HG03558 (cell line): ENCODE measurements around the gene PCSK5.

ENCODE experiments used
- ATAC-seq: cut with Tn5 transposase; IDR thresholded peaks from one replicate; pipeline ENCODE4 v1.9.1; 2021; ENCODE audit warnings: moderate number of reproducible peaks; ENCODE audit not compliant: unreplicated experiment; ENCODE audit errors: extremely low read depth

PCSK5 gene

GRCh38 chr9:75918154-75918553, 27.7 kb downstream of the PCSK5 start:
- ATAC-seq, result no peak

DNA sequence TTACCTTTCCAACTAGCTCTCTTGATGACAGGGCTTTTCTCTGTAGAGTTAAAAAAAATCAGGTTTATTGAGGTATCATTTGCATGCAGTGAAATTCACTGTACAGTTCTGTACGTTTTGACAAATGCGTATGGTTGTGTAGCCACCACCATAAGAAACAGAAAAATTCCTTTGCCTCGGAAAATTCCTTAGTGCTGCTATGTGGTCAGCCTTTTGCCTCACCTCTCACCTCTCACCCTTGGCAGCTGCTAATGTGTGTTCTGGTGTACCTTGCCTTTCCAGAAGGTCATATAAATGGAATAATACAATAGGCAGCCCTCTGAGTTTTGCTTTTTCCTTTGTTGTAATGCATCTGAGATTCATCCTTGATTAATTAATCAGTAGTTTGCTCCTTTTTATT, 28.4 kb downstream of the PCSK5 start:
- ATAC-seq, result no peak

GRCh38 chr9:75921391-75922127, 31.1 kb downstream of the PCSK5 start:
- no peak for ATAC-seq

GRCh38 chr9:75926385-75926784, 35.9 kb downstream of the PCSK5 start:
- no peak for ATAC-seq

DNA sequence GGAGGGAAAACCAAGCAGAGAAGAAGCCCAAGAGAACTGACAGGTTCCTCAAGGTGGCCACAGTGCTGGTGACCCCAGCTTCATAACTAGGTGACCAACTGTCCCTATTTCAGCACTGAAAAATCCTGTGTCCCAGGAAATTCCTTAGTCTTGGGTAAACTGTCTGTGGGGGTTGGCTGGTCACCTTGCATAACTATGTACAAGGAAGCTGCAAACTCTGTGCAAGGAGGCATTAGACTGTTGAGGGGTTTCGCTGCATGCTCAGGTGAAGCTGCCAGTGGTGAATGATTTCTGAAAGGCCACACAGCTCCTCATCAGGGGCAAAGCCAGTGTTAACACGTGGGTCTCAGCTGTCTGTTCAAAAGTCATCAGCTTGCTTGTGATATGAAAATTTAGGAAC, 36.9 kb downstream of the PCSK5 start:
- ATAC-seq, result no peak

GRCh38 chr9:75930190-75930589, 39.7 kb downstream of the PCSK5 start:
- no peak for ATAC-seq

- ATAC-seq, result no peak
Observed at GRCh38 chr9:75930730-75931321, 40.4 kb downstream of the PCSK5 start.

DNA sequence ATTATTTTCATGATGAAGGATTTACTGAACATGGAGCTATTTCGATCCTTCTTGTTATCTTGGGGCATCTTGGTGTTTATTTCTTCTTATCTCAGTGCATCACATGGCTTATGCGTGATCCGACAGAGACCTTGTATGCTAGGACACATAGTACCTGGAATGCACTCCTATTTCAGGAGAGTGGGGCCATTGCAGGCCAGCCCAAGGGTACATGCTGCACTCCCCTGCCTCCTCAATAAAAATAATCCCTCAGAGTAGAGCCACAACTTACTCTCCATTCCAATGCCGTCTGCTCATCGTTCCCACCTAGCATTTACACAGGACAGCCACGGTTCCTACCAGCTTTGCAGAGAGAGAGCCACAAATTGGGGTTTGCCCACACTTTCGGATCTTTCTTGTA, 43.5 kb downstream of the PCSK5 start:
- ATAC-seq, result no peak

DNA sequence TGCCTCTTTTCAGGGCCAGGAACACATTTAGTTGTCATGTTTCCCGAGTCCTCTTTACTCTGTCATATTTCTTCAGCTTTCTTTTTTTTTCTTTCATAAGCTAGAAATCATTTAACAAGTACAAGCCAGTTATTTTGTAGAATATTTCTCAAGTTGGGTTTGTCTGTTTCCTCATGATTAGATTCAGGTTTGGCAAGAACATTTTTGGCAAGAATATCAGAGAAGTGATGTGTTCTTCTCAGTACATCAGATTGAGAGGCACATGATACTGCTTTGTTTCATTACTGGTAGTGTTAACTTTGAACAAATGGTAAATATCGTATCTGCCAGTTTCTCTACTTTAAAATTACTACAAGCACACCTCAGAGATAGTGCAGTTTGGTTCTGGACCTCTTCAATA, 45.1 kb downstream of the PCSK5 start:
- no peak for ATAC-seq

DNA sequence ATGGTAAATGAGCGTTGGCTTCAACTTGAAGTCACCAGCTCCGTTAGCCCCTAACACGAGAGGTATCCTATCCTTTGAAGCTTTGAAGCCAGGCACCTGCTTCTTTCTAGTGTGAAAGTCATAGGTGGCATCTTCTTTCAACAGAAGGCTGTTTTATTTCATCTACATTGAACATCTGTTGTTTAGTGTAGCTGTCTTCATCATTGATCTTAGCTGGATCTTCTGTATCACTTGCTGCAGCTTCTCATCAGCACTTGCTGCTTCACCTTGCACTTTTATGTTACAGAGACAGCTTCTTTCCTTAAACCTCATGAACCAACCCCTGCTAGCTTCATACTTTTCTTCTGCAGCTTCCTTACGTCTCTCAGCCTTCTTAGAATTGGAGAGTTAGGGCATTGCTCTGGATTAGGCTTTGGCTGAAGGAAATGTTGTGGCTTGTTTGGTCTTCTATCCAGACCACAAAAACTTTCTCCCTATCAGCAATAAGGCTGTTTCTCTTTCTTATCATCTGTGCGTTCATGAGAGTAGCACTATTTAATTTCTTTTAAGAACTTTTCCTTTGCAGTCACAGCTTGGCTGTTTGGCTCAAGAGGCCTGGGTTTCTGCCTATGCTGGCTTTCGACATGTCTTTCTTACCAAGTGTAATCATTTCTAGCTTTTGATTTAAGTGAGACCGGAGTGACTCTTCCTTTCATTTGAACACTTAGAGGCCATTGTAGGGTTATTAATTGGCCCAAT, 47.2 kb downstream of the PCSK5 start:
- ATAC-seq, result no peak

DNA sequence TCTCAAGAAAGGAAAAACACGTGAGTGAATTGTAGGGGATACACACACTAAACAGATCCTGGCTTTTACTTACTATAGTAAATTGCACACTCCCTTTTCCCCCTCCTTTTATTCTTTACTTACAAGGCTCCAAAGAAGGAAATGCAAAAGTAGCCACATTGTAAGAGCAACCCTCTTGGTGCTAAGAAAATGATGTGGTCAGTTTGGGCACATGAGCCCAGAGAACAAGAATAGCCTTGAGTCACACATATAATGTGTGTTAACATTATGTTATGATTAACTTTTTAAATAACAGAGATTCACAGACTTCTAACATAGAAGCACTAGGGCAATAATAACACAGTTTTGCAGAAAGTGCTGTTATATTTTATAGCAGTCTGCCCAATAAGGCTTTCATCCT, 48.5 kb downstream of the PCSK5 start:
- no peak for ATAC-seq

DNA sequence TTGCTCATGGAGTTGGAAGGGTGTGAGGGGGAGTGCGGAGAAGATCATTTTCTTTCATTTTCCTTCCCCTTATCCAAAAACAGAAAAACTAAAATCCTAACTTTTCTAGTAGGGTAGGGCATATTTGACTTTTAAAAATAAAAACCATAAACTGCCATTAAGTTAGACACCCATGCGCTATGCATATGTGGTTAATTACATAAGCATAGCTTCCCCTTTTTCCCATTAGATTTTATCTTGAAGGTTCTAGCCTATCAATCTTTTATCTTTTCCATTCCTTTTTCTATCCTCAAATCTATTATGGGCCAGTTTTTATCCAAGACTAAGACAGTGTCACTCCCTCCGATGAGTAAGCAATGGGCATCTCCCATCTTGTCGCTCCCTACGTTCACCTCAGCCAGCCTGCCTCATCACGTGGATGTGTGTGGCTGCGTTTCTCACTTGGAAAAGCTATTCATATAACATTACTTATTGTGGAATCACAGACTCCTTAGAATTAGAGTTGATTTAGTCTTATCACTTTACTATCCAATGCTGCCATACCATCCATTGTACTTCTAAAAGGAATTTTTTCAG, 49.2 kb downstream of the PCSK5 start:
- no peak for ATAC-seq

DNA sequence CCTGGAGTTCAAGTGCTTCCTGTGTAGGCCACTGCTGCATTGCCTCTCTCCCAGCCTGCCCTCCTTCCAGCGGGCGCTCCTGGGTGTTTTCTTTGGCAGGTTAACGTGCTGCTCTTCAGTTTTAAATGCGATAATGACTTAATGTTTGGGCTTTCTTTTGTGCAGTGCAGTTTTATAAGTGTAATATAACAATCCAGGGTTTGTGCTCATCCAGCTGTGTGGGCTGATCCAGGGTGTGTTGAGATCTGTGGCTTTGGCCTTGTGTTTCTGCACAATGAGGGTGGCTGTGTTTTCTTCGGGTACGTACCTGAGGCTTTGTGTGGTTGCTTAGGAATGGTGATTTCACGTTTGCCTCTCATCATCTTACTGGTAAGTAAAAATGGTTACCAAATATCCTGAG, 50.6 kb downstream of the PCSK5 start:
- ATAC-seq, result no peak

GRCh38 chr9:75941577-75942311, 51.3 kb downstream of the PCSK5 start:
- no peak for ATAC-seq

GRCh38 chr9:75946766-75947165, 56.3 kb downstream of the PCSK5 start:
- ATAC-seq, result no peak

DNA sequence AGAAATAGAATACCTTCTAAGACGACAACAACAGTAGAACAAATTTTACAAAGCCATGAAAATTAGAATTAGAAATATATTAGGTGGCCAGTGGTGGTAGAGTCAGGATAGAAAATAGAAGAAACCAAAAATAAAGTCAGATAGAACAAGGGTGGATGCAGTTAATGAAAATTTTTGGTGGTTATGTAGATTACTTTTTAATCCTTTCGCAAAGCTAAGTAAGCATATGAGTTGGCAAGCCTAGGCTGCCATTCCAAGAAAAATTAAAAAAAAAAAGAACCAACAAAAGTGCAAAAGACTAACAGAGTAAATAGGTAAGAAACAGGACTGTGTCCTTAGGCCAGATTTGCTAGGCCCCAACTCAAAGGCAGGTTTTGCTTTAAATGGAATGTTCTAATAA, 56.8 kb downstream of the PCSK5 start:
- ATAC-seq, result no peak

- no peak for ATAC-seq
Observed at GRCh38 chr9:75950998-75951397, 60.5 kb downstream of the PCSK5 start.

DNA sequence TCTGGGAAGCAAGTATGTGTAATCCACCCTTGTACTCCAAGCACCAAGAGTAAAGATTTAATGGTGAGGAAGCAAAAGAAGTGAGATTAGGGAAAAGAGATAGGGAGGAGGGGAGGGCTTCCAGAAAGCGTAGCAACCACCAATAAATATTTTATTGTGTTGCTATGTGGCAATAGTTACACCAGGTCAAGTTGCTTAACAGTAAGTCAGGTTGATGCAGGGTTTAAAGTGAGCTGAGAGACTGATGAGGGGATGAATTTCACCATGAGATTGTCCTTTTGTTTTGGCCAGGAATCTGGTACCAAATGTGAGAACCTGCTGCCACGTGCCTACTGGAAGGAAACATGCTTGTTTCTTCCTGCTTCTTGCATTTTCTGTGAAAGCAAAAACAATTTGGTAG, 62.7 kb downstream of the PCSK5 start:
- no peak for ATAC-seq

DNA sequence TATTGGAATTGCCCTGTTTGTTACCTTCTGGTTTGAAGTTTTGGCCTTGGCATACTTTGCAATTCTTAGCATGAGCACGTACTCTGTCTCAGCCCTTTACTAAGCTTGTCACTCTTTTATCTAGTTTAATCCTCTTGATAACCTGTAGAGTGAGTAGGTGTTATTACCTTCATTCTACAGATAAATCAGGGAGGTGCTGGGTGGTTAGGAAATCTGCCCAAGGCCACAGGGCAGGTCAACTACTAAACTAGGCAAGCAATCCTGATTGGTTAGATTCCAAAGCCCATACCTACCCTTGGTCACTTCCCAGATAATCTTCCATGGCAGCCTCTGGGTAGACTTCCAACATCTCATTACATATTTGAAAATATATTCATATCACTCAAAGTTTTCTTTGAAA, 65.7 kb downstream of the PCSK5 start:
- no peak for ATAC-seq

GRCh38 chr9:75957116-75957515, 66.6 kb downstream of the PCSK5 start:
- ATAC-seq, result no peak

- ATAC-seq, result no peak
Observed at GRCh38 chr9:75958226-75958625, 67.8 kb downstream of the PCSK5 start.
